HG03045 (cell line): Measurements from ENCODE around the gene SDF4.

Source experiments
- ATAC-seq: cut with Tn5 transposase; IDR thresholded peaks from one replicate; pipeline ENCODE4 v1.9.1; 2021; ENCODE audit warnings: mild to moderate bottlenecking, moderate library complexity; ENCODE audit not compliant: unreplicated experiment

SDF4 gene

DNA sequence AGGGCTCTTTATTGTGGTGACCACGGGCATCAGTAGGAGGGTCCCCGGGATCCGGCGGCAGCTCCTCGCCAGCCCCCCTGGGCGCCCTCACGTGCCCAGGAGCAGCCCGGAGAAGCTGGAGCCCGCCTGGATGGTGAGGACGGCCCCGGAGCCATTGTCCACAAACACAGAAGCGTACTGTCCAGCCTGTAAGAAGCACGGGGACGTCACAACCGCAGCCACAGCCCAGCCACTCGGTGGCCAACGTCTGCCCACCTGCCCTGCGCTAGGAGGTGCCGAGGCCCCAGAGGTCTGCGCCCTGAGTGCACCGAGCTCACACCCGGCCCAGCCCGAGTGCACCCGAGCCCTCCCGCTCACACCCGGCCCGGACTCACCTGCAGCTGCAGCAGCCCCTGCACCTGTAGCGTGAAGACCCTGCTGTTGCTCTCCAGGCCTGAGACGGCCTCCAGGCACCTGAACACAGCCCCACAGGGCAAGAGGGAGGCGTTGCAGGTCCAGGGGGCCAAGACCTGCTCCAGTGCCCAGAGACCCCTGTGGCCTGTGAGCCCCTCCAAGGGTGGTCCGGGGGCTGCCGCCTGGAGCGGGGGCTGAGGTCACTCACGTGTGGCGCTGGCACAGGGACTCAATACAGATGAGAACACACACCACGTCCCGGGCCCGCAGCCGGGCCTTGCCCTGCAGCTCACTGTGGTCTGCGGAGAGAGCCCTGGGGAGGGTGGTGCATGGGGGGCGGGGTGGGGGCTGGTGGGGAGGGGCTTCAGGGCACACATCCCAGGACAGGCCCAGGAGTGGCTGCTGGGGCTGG is 10.9 kb upstream of the SDF4 start:
- no peak for ATAC-seq

DNA sequence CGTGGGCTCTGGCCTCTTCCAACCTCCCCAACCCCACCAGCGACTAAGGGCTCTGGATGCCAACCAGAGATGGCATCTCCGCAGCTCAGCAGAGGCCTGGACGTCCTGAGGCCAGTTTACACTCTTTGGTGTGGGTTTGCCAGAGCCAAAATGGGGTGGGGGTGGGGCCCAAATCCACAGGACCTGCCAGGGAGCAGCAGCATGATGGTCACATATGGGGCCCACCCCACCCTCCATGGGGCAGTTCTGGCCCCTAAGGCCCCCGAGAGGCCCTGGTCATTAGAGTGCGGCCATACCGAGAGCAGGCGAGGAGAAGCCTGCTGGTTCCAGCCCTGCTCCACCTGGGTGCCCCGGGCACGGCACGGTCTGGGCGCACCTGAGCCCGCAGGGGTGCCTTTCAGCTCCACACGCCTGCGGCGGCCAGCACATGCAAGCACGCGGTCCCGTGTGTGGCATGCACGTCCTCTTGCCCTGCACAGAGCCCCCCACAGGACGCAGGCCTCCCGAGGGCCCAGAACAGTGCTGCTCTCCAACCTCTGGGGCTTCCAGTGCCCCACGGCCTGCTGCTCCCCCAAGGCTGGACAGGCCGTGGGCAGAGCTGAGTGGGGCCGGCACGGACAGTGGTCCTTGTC is 9.9 kb upstream of the SDF4 start:
- ATAC-seq: no peak

DNA sequence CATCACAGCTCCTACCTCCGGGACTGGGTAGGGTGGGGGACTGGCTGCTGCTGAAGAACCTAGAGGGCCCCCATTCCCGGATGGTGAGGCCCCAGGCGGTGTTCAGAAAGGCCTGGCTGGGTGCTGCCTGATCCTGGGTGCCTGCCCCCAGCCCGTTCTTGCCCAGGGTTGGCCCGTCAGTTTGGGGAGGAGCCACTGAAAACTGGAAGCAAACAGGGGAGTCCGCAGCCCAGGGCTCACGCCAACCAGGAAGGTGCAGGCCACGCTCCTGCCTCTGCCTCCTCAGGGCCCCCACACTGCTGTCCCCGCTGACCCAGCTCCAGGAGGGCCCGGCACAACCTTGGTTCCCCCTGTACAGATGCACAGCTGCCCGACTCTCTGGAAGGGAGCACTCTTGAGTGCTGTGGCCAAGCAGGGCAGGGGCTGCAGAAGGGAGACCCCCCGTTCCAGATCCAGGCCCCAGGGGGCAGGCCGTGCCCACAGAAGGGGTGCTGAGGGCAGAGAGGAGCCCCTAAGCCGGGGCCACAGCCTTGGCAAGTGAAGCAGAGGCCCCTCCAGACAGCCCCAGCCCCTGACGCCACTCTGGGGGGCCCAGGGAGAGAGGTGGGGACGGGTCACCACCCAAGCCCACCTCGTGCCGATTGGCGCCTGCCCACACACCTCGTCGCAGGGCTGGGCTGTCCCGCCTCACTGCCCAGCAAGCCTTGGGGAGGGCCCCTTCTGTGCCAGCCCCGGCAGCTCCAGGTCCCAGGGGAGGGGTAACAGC is 9.2 kb upstream of the SDF4 start:
- no peak for ATAC-seq

DNA sequence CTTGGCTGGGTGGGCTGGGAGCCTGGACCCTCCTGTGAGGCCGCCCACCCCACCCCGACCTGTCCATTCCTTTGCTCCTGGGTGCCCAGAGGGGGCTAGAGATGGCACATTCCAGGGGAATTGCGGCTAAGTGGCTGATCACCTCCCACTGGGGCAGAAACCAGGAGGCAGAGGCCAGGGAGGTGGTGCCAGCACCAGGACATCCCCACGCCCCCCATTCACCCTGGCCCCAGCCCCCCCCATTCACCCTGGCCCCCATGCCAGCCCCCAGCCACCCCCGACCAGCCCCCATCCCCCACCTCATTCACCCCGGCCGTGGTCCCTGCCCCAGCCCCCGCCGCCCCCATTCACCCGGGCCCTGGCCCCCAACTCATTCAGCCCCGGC is 8.5 kb upstream of the SDF4 start:
- ATAC-seq: no peak

DNA sequence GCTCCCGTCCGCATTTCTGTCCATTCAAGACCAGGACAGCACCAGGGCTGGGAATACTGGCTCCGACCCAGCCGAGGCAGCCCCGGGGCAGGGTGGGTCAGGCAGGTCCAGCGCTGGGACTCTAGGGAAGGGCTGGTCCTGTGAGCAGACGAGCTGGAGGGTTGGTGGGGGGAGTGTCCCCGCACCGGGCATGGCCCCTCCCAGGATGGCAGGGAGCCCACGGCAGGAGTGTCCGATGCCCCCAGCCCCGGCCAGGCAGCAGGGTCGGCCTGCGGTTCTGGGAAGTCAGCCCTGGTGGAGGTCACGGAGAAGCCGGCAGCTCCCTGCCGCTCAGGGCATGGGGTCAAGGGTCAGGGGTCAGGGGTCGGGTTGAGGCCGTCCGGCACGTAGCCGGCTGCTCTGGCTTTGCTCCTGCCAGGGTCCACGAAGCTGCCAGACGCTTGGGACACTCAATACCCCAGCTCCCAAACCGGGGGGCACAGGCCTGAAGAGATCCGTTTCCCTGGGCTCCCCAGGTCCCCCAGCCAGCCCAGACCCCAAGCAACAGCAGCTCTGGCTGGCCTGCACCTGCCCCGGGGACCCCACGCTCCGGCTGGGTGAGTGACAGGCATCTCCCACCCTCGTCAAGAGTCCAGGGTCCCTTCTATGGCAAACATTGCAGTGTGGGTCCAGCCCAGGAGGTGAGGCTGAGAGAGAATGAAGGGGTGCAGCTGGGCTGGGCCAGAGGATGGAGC is 8.0 kb upstream of the SDF4 start:
- no peak for ATAC-seq

- no peak for ATAC-seq
Observed at GRCh38 chr1:1239227-1239613, 7.4 kb upstream of the SDF4 start.

DNA sequence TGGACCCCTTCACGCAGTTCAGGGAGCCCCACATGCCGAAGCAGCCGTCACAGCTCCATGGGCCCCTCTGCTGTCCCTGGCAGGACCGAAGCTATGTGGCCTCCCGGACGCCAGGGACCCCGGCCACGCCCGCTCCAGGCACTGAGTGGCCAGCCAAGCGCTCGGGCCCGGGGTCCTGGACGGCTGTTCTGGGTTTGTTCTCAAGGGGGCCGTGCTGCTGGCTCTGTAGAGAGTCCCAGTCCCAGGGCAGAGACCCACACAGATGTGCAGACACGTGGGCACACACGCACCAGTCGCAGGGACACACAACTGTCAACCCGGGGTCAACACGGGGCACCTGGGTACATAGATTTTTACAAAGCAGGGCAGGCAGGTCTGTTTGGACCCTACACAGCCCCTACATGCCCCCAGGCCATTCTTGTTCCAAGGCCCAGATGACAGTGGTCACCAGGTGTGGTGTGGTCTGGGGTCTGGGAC is 6.9 kb upstream of the SDF4 start:
- ATAC-seq: no peak

DNA sequence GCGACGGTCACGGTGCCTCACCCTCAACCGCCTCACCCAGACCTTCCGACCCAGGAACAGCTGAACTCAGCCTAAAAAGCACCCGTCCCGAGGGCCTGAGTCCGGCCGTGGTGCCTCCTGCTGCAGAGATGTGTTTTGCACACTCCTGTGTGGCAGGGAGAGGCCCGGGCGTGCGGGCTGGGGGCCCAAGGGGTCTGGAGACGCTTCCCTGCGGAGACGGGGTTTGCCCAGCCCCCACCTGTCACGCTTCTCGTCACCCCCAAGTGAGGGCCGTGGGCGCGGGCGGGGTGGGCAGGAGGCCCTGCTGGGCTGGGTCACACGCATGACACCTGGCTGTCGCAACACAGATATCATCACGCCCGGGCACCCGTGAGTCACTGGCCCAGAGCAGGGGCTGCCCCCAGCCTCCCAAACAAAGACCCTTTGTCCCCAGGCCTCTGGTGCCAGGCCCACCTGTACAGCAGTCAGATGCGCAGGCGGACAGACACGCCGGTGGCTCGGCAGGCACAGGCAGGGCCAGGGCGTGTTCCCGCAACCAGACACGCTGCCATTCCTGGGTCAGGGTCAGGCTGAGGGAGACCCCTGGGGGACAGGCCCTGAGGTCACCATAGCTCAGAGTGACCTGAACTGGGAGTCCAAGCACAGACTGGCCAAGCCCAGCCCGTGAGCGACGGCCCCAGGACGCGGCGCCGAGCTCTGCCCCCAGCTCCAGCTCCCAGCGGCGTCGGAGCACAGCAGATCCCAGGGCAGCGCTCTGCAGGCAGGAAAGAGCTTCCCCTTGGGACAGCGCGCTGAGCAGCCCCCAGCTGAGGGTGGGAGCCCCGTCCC is 6.3 kb upstream of the SDF4 start:
- ATAC-seq: no peak

DNA sequence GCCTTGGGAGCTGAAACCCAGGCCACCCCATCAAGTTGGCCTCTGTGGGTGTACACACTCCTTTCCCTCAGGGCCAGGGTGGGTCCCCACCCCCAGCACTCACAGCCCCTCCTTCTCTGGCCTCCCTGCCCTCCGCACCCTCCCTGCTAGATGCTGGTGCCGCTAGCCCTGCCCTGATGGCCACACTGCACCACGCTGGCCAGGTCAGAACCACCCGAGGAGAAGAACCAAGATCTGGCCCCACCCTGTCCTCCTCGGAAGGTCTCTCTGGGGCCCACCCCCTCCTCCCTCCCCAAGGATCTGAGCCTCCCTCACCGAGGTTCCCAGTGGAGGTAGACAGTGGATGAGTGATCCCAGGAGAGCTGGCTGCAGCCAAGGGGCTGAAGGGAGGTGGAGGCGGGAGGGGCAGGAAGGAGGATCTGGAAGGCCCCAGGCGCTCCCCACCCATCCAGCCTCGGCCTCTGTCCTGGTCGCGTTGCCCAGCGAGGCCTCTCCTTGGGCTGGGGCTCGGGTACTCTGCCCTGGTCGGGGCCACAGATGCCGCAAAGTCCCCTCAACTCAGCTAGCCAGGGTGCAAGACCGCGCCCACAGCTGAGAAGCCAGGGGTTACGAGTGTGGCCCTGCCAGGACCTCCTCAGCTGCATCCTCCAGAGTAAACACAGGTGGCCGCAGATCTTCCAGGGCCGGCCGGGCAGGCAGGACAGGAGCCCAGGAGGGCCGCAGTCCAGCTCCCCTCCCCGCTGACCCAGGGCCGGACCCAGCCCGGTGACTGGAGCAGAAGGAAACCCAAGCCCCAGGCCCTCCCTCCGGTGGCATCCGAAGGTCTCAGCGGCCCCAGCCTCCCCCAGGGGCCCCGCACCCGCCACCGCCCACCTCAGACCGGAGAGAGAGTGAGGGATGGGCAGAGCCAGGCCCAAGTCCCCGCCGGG is 5.4 kb upstream of the SDF4 start:
- no peak for ATAC-seq

DNA sequence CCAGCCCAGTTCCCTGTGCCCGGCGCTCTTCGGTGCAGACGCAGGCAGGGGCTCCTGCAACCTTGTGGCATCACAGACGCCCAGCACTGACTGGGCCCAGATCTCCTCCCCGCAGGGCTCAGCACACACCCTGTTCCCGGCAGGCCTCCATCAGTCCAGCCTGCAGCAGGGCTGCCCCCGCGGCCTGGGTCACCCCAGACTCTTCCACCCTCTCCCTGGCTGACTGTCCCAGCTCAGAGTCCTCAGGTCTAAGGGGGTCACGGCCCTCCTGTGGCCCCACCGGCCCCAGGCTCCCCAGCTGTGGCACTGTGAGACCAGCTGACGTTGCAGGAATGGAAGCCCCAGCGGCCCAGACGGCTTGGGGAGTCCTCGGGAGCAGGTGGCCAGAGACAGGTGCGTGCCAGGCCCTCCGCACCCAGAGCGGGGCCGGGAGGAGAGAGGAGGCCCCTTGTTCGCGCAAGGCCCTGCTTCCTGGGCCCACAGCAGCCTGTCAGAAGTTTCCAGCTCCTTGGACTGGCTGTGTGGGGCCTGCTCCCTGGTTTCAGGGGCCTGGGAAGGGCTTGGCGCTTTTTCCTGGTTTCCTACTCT is 4.5 kb upstream of the SDF4 start:
- ATAC-seq: no peak

- no peak for ATAC-seq
Observed at GRCh38 chr1:1235016-1235744, 3.4 kb upstream of the SDF4 start.

DNA sequence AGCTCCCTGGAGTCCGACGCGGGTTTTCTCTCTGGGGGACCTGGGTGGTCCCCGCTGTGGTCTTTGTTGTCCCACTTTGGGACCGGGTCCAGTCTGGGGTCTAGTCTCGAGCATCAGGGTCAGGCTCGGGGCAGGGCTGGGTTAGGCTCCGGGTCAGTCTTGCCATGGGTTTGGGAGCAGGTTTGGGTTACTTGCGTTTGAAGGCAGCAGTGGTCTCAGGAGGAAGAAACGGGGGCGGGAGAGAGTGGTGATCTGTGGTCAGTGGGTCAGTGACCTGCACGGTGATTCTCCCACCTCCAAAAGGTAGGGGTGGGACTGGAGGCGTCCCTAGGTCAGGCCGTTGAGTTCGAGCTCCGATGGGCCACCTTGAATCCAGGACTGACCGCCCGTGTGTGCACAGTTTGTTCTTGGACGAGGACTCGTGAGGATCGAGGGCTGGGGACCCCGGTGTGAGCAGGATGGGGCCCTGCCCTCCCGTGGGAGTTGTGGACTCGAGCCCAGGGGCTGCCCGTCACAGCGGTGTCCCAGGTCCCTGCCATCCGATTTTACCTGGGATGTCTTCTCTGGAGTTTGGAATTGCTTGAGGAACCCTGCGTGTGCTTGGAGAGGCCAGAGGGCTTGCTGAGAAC is 2.5 kb upstream of the SDF4 start:
- no peak for ATAC-seq

- no peak for ATAC-seq
Observed at GRCh38 chr1:1233567-1233892, 1.7 kb upstream of the SDF4 start.

DNA sequence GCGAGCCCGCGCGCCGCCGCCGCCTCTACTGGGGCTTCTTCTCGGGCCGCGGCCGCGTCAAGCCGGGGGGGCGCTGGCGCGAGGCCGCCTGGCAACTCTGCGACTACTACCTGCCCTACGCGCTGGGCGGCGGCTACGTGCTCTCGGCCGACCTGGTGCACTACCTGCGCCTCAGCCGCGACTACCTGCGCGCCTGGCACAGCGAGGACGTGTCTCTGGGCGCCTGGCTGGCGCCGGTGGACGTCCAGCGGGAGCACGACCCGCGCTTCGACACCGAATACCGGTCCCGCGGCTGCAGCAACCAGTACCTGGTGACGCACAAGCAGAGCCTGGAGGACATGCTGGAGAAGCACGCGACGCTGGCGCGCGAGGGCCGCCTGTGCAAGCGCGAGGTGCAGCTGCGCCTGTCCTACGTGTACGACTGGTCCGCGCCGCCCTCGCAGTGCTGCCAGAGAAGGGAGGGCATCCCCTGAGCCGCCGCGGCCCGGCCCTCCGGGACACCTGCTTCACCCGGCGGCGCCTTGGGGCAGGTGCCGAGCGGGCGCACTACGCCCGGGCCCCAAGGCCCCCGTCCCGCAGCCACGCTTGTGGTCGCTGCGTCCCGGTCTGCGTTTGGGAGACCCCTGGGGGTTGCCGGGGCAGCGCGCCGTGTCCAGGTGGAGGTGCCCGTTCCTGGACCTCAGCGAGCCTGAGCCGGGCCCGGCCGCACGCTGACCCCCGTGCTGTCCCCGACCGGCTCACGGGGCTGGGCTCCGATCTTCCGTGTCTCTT is 1.2 kb upstream of the SDF4 start:
- no peak for ATAC-seq

GRCh38 chr1:1232208-1232795 is 501 bp upstream of the SDF4 start, which contains the start of gene B3GALT6:
Gene B3GALT6 (plus strand): TSS chr1:1232237. CDS start chr1:1232279, 42 bp downstream.
- ATAC-seq: peak; percentile 4

- no peak for ATAC-seq
Observed at GRCh38 chr1:1230656-1231399, 973 bp downstream of the SDF4 start.
